ENCODE results near the gene ZSCAN20.

The ZSCAN20 gene

DNA sequence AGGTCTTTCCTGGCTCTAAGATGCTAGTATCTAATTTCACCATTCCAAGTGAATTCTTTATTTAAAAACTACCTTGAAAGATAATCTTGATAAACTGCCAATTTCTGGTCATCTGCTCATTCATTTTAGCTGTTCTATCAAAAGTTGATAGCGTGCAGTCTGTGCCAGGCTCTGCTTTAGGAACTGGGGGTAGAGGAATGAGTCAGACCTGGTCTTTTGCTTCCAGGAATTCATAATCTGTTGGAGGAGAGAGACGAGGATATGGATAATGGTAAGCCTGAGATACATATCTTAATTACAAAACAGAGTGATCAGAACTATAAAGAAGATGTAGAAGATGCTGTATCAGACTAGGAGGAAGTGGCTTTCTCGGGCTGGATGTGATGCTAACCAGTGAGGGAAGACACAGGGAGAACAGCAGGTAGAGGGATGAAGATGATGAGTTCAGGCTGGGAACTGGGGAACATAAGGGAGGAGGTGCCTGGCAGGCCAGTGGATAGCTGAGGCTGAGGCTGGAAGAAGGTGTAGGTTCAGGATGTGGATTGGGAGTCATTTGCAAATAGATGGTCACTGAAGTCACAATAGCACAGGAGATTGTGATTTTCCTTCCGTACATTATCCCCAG lies 29.3 kb upstream of the ZSCAN20 start:
- H3K4me3 ChIP-seq (ENCODE audit: control insufficient read depth, low read depth, low read length): no peak overlapping the region
- DNase-seq (ENCODE audit: low read depth): no peak
- TF ChIP-seq CTCF (IDR thresholded peaks at IDR 0.05; ENCODE audit: control insufficient read depth, insufficient read depth, low read depth, low read length, missing control alignments): no peak

DNA sequence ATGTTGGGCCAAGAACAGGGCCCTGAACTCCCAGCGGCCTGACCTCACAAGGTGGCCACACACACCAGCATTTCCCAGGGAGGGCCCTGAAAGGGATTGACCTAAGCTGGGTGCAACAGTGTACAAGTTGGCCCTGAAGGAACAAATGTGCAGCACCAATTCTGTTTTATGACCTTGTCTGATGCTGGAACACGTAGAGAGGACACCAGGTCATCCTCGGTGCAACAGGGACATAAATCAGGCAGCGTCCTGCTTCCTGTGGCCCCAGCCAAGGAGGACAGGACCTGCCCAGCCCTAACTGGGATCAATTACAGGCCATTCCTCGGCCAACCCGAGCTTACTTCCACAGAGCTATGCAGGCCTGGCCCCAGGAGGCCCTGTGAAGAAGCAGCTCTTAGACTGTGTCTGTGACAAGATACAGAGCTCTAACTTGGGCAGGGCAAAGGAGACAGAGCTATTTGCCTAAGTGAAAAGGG lies 28.7 kb upstream of the ZSCAN20 start:
- TF ChIP-seq CTCF (IDR thresholded peaks at IDR 0.05; ENCODE audit: control insufficient read depth, insufficient read depth, low read depth, low read length, missing control alignments): no peak
- H3K4me3 ChIP-seq (ENCODE audit: control insufficient read depth, low read depth, low read length): no peak overlapping the region
- no peak for DNase-seq (ENCODE audit: low read depth)

GRCh38 chr1:33445108-33445507 lies 27.3 kb upstream of the ZSCAN20 start:
- no peak for TF ChIP-seq CTCF (IDR thresholded peaks at IDR 0.05; ENCODE audit: control insufficient read depth, insufficient read depth, low read depth, low read length, missing control alignments)
- no peak overlapping the region for H3K4me3 ChIP-seq (ENCODE audit: control insufficient read depth, low read depth, low read length)
- DNase-seq (ENCODE audit: low read depth): no peak

- no peak overlapping the region for H3K4me3 ChIP-seq (ENCODE audit: control insufficient read depth, low read depth, low read length)
- DNase-seq (ENCODE audit: low read depth): no peak
- no peak for TF ChIP-seq CTCF (IDR thresholded peaks at IDR 0.05; ENCODE audit: control insufficient read depth, insufficient read depth, low read depth, low read length, missing control alignments)
Measured at GRCh38 chr1:33446590-33446989, 25.9 kb upstream of the ZSCAN20 start.

DNA sequence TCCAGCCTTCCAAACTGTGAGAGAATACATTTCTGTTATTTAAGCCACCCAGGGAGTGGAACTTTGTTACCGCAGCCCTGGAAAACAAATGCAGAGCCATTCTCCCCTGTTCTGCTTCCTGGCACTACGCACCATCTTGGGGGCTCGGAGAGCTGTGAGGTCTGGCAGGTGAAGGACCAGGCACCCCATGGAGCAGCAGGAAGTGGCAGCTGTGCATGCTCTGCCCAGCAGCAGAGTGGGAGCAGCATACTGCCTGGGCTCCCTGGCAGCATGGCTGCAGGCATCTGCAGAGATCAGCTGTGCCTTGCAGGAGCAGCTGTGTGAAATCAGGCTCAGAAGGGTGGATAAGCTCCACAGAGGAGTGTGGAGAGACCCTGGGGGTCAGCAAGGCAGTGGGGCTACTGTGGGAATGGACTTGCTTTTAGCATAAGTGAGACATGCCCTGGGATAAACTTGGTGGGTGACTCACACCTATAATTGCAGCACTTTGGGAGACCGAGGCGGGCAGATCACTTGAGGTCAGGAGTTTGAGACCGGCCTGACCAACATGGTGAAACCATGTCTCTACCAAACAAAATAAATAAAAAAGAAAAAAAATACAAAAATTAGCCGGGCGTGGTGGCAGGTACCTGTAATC lies 17.7 kb upstream of the ZSCAN20 start:
- H3K4me3 ChIP-seq (ENCODE audit: control insufficient read depth, low read depth, low read length): no peak overlapping the region
- no peak for TF ChIP-seq CTCF (IDR thresholded peaks at IDR 0.05; ENCODE audit: control insufficient read depth, insufficient read depth, low read depth, low read length, missing control alignments)
- no peak for DNase-seq (ENCODE audit: low read depth)

DNA sequence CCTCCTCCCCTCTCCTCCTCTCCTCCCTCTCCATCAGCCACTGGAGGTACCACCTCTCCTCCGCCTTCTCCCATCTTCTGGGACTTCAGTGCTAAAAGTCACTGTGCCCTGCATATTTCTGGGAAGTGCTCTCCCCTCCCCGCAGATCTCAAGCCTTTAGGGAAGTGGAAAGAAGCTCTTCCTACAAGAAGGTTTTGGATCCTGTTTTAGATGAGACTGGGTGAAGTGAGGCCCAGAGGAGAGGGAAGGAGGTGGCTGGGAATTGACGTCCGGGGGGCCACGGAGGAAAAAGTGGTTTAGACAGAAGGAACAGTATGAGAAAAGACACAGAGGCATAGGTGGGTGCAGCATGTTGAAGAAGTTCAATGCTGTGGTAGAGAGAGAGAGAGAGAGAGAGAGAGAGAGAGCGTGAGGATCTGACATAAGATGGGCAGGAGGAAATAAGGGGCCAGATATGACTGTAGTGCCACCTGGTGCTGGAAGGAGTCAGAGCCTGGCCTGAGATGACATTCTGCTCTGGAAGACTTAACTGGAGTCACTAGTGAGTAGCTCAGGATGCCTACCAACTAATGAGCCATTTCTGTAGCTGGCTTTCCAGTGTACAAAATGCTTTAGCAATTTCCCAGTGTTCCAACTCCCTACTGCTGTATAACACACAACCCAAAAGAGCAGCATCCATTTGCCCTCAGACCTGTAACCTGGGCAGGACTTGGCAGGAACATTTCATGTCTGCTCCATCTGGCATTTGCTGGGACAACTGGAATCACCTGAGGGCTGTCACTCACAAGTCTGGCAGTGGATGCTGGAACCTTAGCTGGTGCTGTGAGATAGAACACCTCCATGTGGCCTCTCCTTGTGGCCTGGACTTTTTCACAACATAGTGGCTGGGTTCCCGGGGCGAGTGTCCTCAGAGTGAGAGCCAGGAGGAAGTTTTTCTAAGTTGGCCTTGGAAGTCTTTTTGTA lies 16.6 kb upstream of the ZSCAN20 start:
- TF ChIP-seq CTCF (IDR thresholded peaks at IDR 0.05; ENCODE audit: control insufficient read depth, insufficient read depth, low read depth, low read length, missing control alignments): peak; percentile 86
- no peak overlapping the region for H3K4me3 ChIP-seq (ENCODE audit: control insufficient read depth, low read depth, low read length)
- peak; percentile 85 for DNase-seq (ENCODE audit: low read depth)
